ENCODE data around the gene ROR2.

DNA sequence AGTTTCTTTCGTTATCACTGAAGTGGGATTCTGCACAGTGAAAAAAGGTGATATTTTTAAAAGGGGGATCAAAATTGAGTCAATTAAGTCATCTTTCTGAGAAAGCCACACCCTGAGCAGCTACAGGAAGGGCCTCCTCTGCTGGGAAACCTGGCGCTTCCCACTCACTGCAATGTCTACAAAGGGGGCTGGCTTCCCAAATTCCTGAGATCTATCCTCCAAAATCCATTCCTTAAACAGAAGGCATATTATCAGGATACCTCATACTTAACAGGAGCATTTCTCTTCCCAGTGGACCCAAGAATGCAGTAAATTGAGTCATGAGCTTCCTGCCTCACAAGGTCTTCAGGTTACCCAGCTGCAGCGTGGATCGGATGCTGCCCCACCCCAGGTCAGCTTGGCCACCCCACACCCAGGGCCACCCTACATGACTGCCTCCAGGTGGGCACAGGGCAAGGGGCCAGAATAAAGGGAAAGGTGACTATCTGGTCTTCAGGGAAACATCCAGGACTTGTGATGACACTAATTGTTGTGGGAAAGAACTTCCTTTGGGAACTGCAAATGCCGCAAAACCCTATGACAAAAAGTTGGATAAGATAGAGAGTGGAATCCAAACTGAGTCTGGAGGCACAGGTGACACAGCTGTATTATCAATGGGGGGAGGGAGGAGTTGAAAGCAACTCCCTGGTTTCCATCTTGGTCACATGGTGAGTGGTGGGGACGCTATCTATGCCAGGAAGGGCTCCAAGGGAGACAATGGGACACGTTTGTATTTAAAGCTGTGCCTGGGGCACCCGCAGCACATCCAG, 42.3 kb downstream of the ROR2 start:
- TF ChIP-seq, protein P1, sequence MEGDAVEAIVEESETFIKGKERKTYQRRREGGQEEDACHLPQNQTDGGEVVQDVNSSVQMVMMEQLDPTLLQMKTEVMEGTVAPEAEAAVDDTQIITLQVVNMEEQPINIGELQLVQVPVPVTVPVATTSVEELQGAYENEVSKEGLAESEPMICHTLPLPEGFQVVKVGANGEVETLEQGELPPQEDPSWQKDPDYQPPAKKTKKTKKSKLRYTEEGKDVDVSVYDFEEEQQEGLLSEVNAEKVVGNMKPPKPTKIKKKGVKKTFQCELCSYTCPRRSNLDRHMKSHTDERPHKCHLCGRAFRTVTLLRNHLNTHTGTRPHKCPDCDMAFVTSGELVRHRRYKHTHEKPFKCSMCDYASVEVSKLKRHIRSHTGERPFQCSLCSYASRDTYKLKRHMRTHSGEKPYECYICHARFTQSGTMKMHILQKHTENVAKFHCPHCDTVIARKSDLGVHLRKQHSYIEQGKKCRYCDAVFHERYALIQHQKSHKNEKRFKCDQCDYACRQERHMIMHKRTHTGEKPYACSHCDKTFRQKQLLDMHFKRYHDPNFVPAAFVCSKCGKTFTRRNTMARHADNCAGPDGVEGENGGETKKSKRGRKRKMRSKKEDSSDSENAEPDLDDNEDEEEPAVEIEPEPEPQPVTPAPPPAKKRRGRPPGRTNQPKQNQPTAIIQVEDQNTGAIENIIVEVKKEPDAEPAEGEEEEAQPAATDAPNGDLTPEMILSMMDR (IDR thresholded peaks at IDR 0.05) = no peak
- no peak for TF ChIP-seq EP300 (IDR thresholded peaks at IDR 0.05; ENCODE audit: low read depth)
- TF ChIP-seq POLR2A (IDR thresholded peaks at IDR 0.05) = no peak
